Measurements from ENCODE around the gene POR. TPM values are rescaled to one million over a fixed set of nuclear protein-coding genes. Genes with fewer than 3 reads are reported as not detected.
A peak's percentile ranks its signal among the peaks of the same experiment; 100 is the strongest.

POR gene
- polyA plus RNA-seq, 1 of the 3 experiments (the other 2 are of a cell fraction), result 68.7 TPM

- no peak overlapping the region for H3K4me2 ChIP-seq
- no peak overlapping the region for H3K9ac ChIP-seq
- H3K79me2 ChIP-seq (ENCODE audit: insufficient read depth), result no peaks in the 10 kb centered on the region
- peaks cover 15 to 39% of the 10 kb centered on the region in 2 experiments for H3K36me3 ChIP-seq (replicated peaks in 1 of 2; ENCODE audit: control insufficient read depth in 1 of 2, insufficient read depth in 2 of 2, low read length in 1 of 2)
- peaks cover 4% of the 10 kb centered on the region for H3F3A ChIP-seq (replicated peaks; ENCODE audit: insufficient read depth)
- H3K27me3 ChIP-seq (ENCODE audit: insufficient read depth), result no peaks in the 10 kb centered on the region
- no peak overlapping the region for H2AFZ ChIP-seq (ENCODE audit: low read depth)
- H3K27ac ChIP-seq (ENCODE audit: low read depth in 2 of 2, low read length in 1 of 2), result no peak overlapping the region
- H3K9me2 ChIP-seq, result no peaks in the 10 kb centered on the region
- no peaks in the 10 kb centered on the region for H3K4me1 ChIP-seq (ENCODE audit: control insufficient read depth in 1 of 2, insufficient read depth in 2 of 2, low read depth in 1 of 2, low read length in 1 of 2)
- DNase-seq, result peak; percentile 85
- ChIA-PET POLR2A (interaction anchor here (0.7 to 1.7 kb wide), 6 partner anchors 20 to 156 kb away, joined by 3 to 13 read pairs (median 4); partner anchors contain the start of gene POR), CTCF (interaction anchor here (0.6 to 13.3 kb wide), 61 partner anchors 10 to 381 kb away, joined by 3 to 305 read pairs (median 4); partner anchors contain the start of genes MDH2, POR, RHBDD2 and STYXL1)
- H3K4me3 ChIP-seq (ENCODE audit: low read depth in 2 of 2, low read length in 1 of 2), result no peak overlapping the region
- H4K20me1 ChIP-seq (ENCODE audit: insufficient read depth), result no peaks in the 10 kb centered on the region
- no peaks in the 10 kb centered on the region for H3K9me3 ChIP-seq
- TF ChIP-seq CTCF (IDR thresholded peaks at IDR 0.05) (peak; percentile 99), FOXM1 (IDR thresholded peaks at IDR 0.05; ENCODE audit: low read depth) (no peak), RAD21 (IDR thresholded peaks at IDR 0.05; ENCODE audit: low read length) (peak; percentile 99), SMC3 (IDR thresholded peaks at IDR 0.05; ENCODE audit: low read depth, low read length) (peak; percentile 94)
- 38% methylated on average over 6 of the region's 6 CpGs for WGBS (ENCODE audit: low lambda C conversion rate)
Measured at GRCh38 chr7:76020031-76020714, 105.2 kb downstream of the POR start.

- ChIA-PET CTCF (interaction anchor here (1.0 to 13.3 kb wide), 5 partner anchors 10 to 241 kb away, joined by 4 to 305 read pairs (median 56); partner anchors contain the start of gene TMEM120A), POLR2A (no interaction called here)
- Histone ChIP-seq H3K4me3 (ENCODE audit: low read depth in 2 of 2, low read length in 1 of 2) (no peak overlapping the region), H3K27ac (ENCODE audit: low read depth in 2 of 2, low read length in 1 of 2) (no peak overlapping the region), H3K4me1 (ENCODE audit: control insufficient read depth in 1 of 2, insufficient read depth in 2 of 2, low read depth in 1 of 2, low read length in 1 of 2) (no peaks in the 10 kb centered on the region; a peak in 1 of 4 replicates), H3K27me3 (ENCODE audit: insufficient read depth) (no peaks in the 10 kb centered on the region), H3K4me2 (no peak overlapping the region), H2AFZ (ENCODE audit: low read depth) (no peak overlapping the region), H3F3A (replicated peaks; ENCODE audit: insufficient read depth) (no peaks in the 10 kb centered on the region), H3K9ac (no peak overlapping the region), H3K79me2 (ENCODE audit: insufficient read depth) (no peaks in the 10 kb centered on the region), H3K9me2 (no peaks in the 10 kb centered on the region), H4K20me1 (ENCODE audit: insufficient read depth) (no peaks in the 10 kb centered on the region), H3K36me3 (replicated peaks in 1 of 2; ENCODE audit: control insufficient read depth in 1 of 2, insufficient read depth in 2 of 2, low read length in 1 of 2) (peaks cover 15 to 41% of the 10 kb centered on the region in 2 experiments), H3K9me3 (no peaks in the 10 kb centered on the region)
- TF ChIP-seq RXRA (IDR thresholded peaks at IDR 0.05; ENCODE audit: borderline replicate concordance, low read depth) (no peak), TEAD4 (IDR thresholded peaks at IDR 0.05; ENCODE audit: borderline replicate concordance, insufficient read depth) (no peak), ELF1 (IDR thresholded peaks at IDR 0.05) (no peak), TCF12 (IDR thresholded peaks at IDR 0.05) (no peak), RFX5 (IDR thresholded peaks at IDR 0.05; ENCODE audit: low read length) (no peak), SMC3 (IDR thresholded peaks at IDR 0.05; ENCODE audit: low read depth, low read length) (no peak), IRF3 (IDR thresholded peaks at IDR 0.05; ENCODE audit: low read depth, low read length) (no peak), FOXM1 (IDR thresholded peaks at IDR 0.05; ENCODE audit: low read depth) (no peak), CHD2 (IDR thresholded peaks at IDR 0.05; ENCODE audit: low read length, partially characterized antibody) (no peak), NFIC (IDR thresholded peaks at IDR 0.05; ENCODE audit: borderline replicate concordance) (no peak), GATA2 (CRISPR knock-in tag; IDR thresholded peaks at IDR 0.05) (no peak)
- no peak for DNase-seq
- 86% methylated on average over 7 of the region's 7 CpGs for WGBS (ENCODE audit: low lambda C conversion rate)
Measured at GRCh38 chr7:76022026-76022780, 107.2 kb downstream of the POR start.
